ENCODE data around the gene ANKFN1. TPM values are rescaled to one million over a fixed set of nuclear protein-coding genes. Genes with fewer than 3 reads are reported as not detected.

ANKFN1 gene
- total RNA-seq, 1 donor from 2014 or later: 0.21 TPM

GRCh38 chr17:56111706-56112485 is 41.4 kb upstream of the ANKFN1 start:
- H3K27ac Mint-ChIP-seq (ENCODE audit: unreplicated experiment): no peak overlapping the region
- H3K4me3 Mint-ChIP-seq: no peak overlapping the region
- TF ChIP-seq, protein P1, sequence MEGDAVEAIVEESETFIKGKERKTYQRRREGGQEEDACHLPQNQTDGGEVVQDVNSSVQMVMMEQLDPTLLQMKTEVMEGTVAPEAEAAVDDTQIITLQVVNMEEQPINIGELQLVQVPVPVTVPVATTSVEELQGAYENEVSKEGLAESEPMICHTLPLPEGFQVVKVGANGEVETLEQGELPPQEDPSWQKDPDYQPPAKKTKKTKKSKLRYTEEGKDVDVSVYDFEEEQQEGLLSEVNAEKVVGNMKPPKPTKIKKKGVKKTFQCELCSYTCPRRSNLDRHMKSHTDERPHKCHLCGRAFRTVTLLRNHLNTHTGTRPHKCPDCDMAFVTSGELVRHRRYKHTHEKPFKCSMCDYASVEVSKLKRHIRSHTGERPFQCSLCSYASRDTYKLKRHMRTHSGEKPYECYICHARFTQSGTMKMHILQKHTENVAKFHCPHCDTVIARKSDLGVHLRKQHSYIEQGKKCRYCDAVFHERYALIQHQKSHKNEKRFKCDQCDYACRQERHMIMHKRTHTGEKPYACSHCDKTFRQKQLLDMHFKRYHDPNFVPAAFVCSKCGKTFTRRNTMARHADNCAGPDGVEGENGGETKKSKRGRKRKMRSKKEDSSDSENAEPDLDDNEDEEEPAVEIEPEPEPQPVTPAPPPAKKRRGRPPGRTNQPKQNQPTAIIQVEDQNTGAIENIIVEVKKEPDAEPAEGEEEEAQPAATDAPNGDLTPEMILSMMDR (conservative IDR thresholded peaks at IDR 0.05): no peak
- H3K36me3 Mint-ChIP-seq (ENCODE audit: low read depth): no peaks in the 10 kb centered on the region
- H3K4me1 Mint-ChIP-seq: no peaks in the 10 kb centered on the region
- peaks cover 7% of the 10 kb centered on the region for H3K27me3 Mint-ChIP-seq (ENCODE audit: low read depth)
- no peak for DNase-seq (ENCODE audit: low read depth, low spot score)
- H3K9me3 Mint-ChIP-seq: no peaks in the 10 kb centered on the region

- Mint-ChIP-seq H3K4me3 (no peak overlapping the region), H3K4me1 (no peaks in the 10 kb centered on the region), H3K27ac (ENCODE audit: unreplicated experiment) (no peak overlapping the region), H3K9me3 (no peaks in the 10 kb centered on the region), H3K36me3 (ENCODE audit: low read depth) (no peaks in the 10 kb centered on the region), H3K27me3 (ENCODE audit: low read depth) (peaks cover 5% of the 10 kb centered on the region)
- no peak for DNase-seq (ENCODE audit: low read depth, low spot score)
- TF ChIP-seq, protein P1 (conservative IDR thresholded peaks at IDR 0.05): no peak
Measured at GRCh38 chr17:56113486-56113885, 39.8 kb upstream of the ANKFN1 start.

- no peaks in the 10 kb centered on the region for H3K4me1 Mint-ChIP-seq
- H3K27me3 Mint-ChIP-seq (ENCODE audit: low read depth): peaks cover 5% of the 10 kb centered on the region
- no peak overlapping the region for H3K27ac Mint-ChIP-seq (ENCODE audit: unreplicated experiment)
- no peaks in the 10 kb centered on the region for H3K36me3 Mint-ChIP-seq (ENCODE audit: low read depth)
- DNase-seq (ENCODE audit: low read depth, low spot score): no peak
- H3K9me3 Mint-ChIP-seq: no peaks in the 10 kb centered on the region
- H3K4me3 Mint-ChIP-seq: no peak overlapping the region
- TF ChIP-seq, protein P1 (conservative IDR thresholded peaks at IDR 0.05): no peak
Measured at GRCh38 chr17:56114469-56114868, 38.8 kb upstream of the ANKFN1 start.

GRCh38 chr17:56119191-56119590 is 34.1 kb upstream of the ANKFN1 start:
- Mint-ChIP-seq H3K4me3 (no peak overlapping the region), H3K27ac (ENCODE audit: unreplicated experiment) (no peak overlapping the region), H3K4me1 (no peaks in the 10 kb centered on the region), H3K36me3 (ENCODE audit: low read depth) (no peaks in the 10 kb centered on the region), H3K9me3 (no peaks in the 10 kb centered on the region), H3K27me3 (ENCODE audit: low read depth) (no peaks in the 10 kb centered on the region)
- DNase-seq (ENCODE audit: low read depth, low spot score): no peak
- TF ChIP-seq, protein P1 (conservative IDR thresholded peaks at IDR 0.05): no peak

DNA sequence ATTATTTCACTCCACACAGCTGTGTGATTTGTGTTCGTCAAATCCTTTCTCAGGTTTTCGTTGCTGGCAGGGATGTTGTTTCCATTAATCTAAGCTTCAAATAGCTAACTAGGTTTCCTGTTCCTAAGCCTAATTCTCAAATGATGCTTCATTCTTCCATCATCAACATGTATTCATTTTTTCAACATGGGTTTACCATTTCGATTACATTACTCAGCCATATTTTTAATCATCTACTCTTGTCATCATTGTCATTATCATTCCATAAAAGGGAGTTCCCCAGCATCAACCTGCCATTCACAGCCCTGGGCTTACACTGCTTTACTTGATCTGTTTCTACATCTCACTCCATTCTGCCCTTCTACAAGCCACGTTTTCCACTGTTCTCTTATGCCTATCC is 33.3 kb upstream of the ANKFN1 start:
- Mint-ChIP-seq H3K36me3 (ENCODE audit: low read depth) (no peaks in the 10 kb centered on the region), H3K27ac (ENCODE audit: unreplicated experiment) (no peak overlapping the region), H3K4me3 (no peak overlapping the region), H3K4me1 (no peaks in the 10 kb centered on the region), H3K9me3 (no peaks in the 10 kb centered on the region), H3K27me3 (ENCODE audit: low read depth) (no peaks in the 10 kb centered on the region)
- TF ChIP-seq, protein P1 (conservative IDR thresholded peaks at IDR 0.05): no peak
- no peak for DNase-seq (ENCODE audit: low read depth, low spot score)

Data from neural crest cell (in vitro differentiated cells).